GM12874 (cell line): Measurements from ENCODE around the gene HASPIN.

ENCODE experiments used
- CTCF ChIP-seq: IDR thresholded peaks from 2 replicates; pipeline ENCODE4 v1.5.1; 2011; ENCODE audit warnings: low read depth, mild to moderate bottlenecking, control low read depth, low read length, moderate library complexity; ENCODE audit not compliant: insufficient read depth

The HASPIN gene

GRCh38 chr17:3698139-3698538, 25.6 kb upstream of the HASPIN start:
- TF ChIP-seq CTCF, result no peak

GRCh38 chr17:3699951-3700350, 23.8 kb upstream of the HASPIN start:
- TF ChIP-seq CTCF, result no peak

- TF ChIP-seq CTCF, result no peak
These were observed 18.6 kb upstream of the HASPIN start for GRCh38 chr17:3704931-3705717.

GRCh38 chr17:3708366-3708765, 15.3 kb upstream of the HASPIN start:
- no peak for TF ChIP-seq CTCF

- no peak for TF ChIP-seq CTCF
These were observed 12.7 kb upstream of the HASPIN start for GRCh38 chr17:3710951-3711383.

- TF ChIP-seq CTCF, result no peak
These were observed 10.8 kb upstream of the HASPIN start for GRCh38 chr17:3712811-3713463.

- TF ChIP-seq CTCF, result no peak
These were observed 8.4 kb upstream of the HASPIN start for GRCh38 chr17:3715296-3715695.
